ENCODE results near the gene TRPM3.
"Not testable (repeated sequence)": the region's sequence is repeated elsewhere in the genome, so short reads cannot be mapped to it uniquely, and the experiment has no call there.

Gene TRPM3

DNA sequence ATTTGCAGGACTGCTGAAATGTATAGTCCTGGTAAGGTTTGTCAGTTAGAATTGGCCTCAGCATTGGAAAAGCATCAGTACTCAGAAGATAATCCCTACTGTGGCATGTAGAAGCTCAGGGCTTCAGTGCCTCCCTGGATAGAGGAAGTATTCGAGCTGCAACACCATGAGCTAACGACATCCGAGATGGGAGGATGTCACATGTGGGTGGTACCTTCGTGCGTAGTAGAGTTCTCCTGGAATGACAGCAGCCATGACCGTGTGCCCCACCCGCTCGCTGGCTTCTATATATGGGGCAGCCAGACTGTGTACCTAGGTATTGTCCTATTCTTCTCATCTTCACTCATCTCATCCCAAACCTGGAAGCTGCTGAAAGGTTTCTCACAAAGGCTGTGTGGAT is 361.2 kb downstream of the TRPM3 start:
- DNase-seq (ENCODE audit: low read depth in 2 of 2), result no peak

DNA sequence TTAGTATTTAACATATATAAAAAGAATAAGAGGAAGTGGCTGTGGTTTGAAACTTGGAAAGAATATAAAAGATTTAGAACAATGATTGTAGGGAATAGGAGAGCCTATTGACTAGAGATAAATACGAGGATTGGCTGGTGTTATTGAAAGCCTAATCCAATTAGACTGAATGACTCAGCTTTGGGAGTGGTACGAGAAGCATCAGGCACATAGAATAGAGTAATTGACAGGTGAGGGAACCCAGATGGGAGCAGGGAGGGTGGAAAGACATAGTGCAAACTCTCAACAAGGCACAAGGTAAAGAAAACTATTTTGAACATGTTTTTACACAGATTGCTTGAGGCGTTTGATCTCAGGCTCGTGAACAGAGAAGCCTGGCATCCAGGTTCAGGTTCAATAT is 368.1 kb downstream of the TRPM3 start:
- DNase-seq (ENCODE audit: low read depth in 2 of 2), result no peak

DNA sequence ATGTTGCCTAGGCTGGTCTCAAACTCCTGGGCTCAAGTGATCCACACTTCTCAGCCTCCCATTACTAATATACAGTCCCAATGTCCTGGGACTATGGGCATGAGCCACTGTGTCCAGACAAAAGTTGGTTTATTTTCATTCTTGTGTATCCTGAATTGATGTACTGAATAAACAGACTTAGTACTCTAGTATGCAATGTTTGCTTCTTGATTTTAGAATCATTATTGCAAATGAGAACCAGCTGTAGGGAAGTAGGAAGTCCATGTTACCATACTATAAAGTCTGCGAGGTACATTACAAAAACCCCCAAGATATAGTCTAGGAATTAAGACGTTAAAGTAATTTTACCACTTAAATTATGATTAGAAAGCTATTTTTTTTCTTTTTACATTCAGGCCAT is 372.4 kb downstream of the TRPM3 start:
- DNase-seq (ENCODE audit: low read depth in 2 of 2), result no peak

DNA sequence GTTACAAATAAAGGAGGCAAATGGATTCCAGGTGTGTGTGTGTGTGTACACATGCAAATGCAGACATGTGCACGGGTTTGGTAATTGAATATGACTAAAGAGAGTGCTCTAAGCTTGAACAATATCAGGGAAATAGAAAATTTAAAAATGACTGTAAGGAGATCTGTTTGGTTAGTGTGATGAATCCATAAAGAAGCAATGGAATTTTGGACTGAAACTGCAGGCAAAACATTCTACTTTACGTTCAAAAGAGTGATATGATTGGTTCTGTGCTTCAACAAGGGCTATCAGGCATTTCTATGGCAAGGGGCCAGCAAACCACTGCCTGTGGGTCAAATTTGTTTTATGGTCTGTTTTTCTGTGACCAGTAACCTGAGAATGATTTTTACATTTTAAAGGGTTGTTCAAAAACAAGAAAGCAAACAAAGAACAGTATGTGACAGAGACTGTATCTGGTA is 374.1 kb downstream of the TRPM3 start:
- DNase-seq (ENCODE audit: low read depth in 2 of 2), result no peak

DNA sequence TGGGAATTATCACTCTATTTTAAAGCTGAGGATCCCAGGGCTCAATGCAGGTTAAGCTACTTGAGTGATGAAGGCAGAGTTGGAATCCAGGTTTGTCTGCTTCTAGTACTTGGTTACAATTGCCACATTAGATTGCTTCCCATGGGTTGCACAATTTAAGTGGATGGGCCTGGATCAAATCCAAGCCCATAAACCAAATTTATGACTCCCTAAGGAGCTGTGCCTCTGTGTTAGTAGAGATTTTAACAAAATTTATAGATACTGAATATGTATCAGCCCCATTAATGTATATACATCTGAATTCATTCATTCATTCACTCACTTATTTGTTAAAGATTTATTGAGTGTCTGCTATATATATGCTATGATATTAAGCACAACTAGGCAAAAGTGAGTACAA is 374.7 kb downstream of the TRPM3 start:
- DNase-seq (ENCODE audit: low read depth in 2 of 2), result no peak

DNA sequence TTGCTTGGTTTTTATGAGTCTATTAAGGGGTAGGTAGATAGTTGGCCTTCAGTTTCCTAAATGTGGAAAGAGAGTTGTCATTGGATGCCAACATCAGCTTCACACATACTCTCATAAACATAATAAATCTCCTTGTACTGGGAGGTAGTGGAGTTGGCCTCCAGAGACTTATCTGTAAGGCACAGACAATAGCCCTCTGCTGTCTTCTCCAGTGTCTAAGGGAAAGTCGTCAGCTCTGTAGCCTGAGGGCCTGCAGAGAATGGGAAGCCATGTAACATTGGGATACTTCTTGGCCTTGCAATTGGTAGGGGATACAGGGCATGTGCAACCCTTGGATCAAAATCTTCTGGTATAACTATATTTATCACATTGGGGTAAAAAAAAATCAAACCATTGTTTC is 375.1 kb downstream of the TRPM3 start:
- no peak for DNase-seq (ENCODE audit: low read depth in 2 of 2)

DNA sequence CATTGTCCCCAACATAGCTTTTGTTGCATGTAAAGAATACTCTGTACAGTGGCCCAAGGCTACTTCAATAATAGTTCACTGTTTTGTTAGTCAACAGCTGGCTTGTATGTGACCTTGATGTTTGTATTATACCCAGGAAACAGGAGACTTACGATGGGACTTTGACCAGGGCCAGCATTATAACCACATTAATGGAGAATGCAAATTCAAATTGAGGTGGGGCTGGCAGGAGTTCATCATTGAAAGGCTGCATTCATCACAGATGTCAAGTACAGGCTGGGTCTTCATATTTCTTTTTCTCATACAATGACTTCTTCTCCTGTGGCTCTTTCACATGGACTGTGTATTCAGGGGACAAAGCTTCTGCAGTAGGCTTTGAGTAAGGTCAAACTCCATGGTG is 396.6 kb downstream of the TRPM3 start:
- not testable (repeated sequence) for DNase-seq (ENCODE audit: low read depth in 2 of 2)

DNA sequence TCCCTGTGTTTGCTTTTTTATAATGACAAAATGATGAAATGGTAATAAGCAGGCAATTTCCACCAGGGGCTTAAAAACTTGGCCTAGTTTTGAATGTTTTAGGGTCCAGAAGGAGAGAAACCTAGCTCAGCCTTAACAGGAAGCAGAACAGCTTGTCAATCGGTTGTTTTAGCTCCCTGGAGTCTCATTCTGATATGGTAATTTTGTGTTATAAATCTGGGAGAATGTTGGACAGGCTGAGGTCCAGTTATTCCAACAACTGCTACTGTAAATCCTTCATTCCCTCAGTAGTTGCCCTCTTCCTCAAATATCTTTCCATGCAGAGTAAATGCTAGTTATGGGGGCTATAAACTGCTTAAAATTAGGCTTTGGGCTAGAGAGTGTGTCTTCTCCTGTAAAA is 397.4 kb downstream of the TRPM3 start:
- not testable (repeated sequence) for DNase-seq (ENCODE audit: low read depth in 2 of 2)

DNA sequence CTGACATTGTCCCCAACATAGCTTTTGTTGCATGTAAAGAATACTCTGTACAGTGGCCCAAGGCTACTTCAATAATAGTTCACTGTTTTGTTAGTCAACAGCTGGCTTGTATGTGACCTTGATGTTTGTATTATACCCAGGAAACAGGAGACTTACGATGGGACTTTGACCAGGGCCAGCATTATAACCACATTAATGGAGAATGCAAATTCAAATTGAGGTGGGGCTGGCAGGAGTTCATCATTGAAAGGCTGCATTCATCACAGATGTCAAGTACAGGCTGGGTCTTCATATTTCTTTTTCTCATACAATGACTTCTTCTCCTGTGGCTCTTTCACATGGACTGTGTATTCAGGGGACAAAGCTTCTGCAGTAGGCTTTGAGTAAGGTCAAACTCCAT is 414.6 kb downstream of the TRPM3 start:
- not testable (repeated sequence) for DNase-seq (ENCODE audit: low read depth in 2 of 2)

DNA sequence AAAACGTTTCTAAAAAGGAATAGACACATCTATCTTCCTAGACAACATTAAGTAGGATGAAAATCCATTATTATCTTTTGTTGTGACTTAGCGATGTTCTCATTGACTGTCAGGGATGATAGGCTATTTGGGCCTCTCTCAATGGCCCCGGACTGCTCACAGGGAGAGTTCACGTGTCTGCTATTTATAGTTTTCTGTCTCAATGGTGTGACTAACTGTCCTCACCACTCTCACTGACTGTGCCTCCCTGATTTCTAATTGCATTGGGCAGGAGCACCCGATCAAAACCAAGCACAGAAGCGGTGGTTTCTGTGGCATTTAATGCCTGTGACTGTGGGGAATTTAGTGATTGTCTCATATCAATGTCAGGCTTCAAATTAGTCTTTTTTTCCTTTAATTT is 420.3 kb downstream of the TRPM3 start:
- DNase-seq (ENCODE audit: low read depth in 2 of 2), result no peak

DNA sequence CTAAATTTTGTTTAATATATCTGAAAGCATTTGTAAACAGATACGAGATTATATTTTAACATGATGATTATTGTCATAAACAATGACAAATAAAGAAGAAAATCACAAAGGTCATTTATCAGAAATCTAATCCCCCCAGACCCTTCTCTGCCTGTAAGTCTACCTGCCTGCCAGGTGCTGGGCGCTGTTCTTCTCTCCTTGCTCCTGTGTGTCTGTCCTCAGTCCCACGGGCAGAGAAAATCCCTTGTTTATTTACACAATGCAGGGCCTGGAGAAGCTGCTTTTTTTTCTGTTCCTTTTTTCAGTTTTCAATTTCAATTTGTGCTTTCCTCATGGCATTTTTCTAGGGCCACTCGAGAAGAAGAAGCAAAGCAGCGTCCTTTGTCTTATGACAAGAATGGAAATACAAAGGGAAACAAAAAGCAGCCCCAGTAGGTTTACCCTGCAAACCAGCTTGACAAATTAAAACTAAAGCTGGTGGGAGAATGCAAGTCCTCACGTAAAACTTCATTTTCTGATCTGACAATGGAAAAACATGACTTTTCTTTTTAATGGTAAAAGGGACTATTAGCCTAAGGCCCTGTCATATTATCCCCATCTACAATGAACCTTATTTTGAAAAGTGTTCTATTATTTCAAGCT is 424.6 kb downstream of the TRPM3 start:
- no peak for DNase-seq (ENCODE audit: low read depth in 2 of 2)

DNA sequence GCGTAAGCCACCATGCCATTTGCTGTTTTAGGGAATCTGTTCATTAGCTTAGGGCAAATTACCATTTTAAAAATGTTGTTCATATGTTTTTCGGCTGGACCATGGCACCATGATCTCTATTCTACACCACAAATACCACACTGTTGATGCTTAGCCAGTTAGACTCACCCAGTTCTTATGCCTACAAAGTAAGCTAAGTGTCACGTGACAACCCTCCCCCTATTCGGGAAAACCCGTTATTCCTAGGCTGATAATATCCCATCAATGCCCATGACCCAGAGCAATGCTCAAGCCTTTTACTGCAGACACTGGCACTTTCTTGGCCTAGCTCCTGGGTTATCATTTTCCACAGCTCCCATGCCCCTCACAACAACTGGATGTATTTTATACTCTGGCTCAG is 426.7 kb downstream of the TRPM3 start:
- DNase-seq (ENCODE audit: low read depth in 2 of 2), result no peak

DNA sequence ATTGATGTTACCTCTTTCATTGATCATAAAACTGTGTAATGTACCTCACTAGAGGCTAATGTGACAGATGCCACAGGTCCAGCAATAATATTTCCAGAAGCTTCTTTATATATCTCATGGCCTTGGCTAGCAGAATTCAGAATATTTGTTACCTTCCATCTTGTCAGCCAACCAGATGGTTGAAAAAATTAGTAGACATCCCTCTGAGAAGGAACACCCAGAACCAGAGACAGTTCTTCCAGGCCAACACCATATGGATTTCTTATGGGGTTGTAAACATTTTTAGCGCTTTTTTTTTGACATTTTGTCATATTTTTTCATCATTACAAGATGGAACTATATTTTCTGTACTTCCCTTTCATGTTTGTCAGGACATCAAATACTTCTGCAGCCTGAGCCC is 428.2 kb downstream of the TRPM3 start:
- no peak for DNase-seq (ENCODE audit: low read depth in 2 of 2)

DNA sequence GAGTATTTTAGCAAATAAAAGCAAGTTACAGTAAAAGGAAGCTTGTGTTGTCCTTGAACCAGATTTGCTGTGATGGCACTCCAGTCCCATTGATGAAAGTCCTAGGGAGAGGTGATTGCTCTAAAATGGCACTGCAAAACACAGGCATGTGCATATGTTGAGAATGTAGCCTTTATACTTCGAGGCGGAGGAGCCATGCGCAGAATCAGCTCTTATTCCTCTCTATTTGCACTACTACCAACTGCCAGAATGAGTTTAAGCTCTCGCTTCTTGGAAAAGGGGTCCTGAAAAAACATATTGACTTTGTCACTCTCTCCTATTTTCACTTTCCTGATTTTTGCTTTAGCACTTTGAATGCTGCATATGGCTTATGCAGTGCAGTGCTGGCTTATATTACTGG is 429.0 kb downstream of the TRPM3 start:
- no peak for DNase-seq (ENCODE audit: low read depth in 2 of 2)

DNA sequence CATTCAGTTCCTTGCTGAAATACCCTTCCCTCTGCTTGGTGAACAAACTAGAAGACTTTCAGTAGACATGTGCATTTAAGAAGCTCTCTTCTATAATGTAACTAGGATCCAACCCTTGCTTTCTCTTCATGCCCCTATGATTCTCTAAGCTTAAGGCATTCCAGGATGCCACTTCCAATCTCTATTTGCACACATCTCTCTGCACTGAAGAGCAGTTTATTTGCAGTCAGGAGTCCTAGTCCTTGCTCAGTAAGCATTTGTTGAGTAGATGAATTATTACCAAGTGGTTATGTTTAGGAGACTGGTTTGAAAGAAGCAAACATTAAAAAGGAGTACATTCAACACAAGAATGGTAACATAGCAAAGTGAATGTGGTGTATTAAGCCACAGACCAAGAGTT is 432.7 kb downstream of the TRPM3 start:
- DNase-seq (ENCODE audit: low read depth in 2 of 2), result no peak

DNA sequence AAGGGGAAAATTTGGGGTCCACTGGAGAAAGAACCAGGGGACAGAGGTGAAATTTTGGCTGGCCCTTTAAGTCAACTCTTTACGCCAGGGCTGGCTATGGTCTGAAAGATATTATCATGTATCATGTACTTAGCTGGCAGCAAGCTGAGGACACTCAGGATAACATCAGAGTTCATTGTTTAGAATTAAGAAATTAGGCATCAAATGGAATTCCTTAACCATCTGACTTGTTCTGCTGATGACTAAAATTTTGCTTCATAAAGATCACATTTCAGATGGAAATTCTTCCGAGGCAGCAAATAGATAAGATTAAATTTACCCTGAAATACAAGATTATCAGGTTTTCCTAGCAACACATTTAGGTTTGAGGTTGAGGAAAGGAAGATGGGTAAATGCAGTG is 437.6 kb downstream of the TRPM3 start:
- no peak for DNase-seq (ENCODE audit: low read depth in 2 of 2)

DNA sequence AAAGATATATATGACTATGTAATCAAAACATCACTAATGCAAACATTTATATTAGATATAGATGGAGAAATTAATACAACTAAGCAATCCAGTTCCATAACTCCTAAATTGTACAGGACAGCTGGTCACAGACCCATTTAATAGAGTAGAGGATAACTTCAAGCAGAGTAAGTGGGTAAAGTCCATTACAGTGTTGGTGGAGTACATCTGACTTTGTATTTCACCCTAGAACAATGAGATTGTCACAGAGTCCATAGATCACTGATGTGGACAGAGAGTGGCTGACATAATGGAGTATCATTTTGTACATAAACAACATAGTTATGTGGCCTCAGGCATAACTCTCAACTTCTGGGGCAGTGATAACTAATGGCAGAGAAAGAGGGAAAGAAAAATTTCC is 439.1 kb downstream of the TRPM3 start:
- DNase-seq (ENCODE audit: low read depth in 2 of 2), result no peak

DNA sequence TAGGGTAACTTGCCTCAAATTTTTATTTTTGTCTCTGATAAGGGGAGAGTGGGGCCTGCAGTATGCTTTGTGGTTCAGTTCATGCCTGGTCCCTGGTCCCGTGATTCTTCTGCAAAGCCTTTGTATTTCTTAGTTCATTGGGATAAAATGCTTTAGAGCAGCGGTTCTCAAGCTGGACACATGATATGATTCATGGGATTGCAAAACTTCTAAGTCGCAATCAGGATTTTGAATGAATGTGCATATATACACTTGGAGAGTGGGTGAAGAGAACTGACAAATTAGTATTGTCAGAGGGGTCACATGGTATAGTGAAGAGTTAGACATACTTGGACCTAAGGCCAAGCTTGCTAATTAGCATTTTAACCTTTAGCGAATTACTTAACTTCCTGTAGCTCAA is 441.6 kb downstream of the TRPM3 start:
- DNase-seq (ENCODE audit: low read depth in 2 of 2), result no peak

DNA sequence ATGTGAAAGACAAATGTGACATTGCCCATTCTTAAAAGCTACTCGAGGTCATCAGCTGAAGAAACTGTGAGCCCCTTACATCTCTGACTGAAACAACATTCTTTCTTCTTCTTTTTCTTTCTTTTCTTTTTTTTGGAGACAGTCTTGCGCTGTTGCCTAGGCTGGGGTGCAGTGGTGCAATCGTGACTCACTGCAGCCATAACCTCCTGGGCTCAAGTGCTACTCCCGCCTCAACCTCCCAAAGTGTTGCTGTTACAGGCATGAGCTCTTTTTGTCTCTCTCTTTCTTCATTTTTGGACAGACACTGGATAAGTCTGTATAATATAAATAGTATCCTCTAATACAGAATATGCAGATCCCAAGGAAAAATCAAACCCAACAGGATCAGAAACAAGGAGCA is 443.3 kb downstream of the TRPM3 start:
- DNase-seq (ENCODE audit: low read depth in 2 of 2), result no peak

DNA sequence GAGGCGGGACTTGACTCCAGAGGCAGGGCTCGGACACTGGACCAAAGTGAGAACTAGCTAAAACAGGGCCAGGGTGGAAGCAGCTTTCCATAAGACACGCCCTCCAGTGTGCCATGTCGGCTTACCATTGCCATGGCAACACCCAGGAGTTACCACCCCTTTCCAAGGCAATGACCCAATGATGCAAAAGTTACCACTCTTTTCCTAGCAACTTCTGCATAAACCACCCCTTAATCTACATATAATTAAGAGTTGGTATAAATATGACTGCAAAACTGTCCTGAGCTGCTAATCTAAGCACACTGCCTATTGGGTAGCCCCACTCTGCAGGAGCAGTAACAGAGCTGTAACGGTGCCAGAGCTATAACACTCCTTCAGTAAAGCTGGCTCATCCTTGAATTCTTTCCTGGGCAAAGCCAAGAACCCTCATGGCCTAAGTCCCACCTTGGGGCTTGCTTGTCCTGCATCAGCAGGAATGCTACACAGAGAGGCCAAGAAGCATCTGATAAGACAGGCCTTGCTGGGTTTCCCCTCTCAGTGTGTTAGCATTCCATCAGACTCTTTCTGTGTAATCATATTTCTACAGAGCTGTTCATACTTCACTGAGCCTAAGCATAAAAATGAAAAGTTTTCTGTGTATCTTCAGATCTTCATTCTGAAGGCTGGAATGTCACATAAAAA is 444.2 kb downstream of the TRPM3 start:
- no peak for DNase-seq (ENCODE audit: low read depth in 2 of 2)

DNA sequence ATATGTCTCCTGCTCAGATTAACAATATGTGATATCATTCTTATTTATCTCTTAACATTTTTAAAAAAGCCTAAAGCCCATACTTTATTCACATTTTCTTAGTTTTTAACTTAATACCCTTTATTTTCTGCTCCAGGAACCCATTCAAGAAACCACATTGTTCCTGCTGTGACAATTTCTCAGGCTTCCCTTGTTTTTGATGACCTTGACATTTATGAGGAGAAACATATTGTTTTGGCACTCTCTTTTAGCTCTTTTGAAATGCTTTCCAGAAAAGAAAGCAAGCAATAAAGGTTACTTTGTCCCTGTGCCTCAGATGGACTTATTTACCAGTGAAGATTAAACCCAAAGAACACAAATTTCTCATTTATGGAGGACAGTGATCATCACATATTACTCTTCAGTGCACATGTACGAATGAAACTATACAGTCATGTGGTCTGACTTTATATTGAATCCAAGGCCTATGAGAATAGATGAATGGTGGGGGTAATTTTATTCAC is 445.5 kb downstream of the TRPM3 start:
- no peak for DNase-seq (ENCODE audit: low read depth in 2 of 2)

DNA sequence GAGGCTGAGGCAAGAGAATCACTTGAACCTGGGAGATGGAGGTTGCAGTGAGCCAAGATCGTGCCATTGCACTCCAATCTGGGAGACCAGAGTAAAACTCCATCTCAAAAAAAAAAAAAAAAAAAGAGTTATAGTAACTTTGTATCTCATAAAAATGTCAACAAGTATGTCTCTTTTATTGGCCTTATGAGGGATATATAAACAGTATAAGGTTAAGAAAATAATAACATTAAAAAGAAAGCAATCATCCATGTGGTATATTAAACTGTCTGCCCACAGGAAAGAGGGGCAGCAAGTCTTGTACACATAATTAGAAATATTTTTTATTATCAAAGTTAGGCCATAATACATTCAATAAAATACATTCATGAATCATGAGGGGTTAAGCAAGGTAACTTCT is 447.6 kb downstream of the TRPM3 start:
- DNase-seq (ENCODE audit: low read depth in 2 of 2), result no peak

DNA sequence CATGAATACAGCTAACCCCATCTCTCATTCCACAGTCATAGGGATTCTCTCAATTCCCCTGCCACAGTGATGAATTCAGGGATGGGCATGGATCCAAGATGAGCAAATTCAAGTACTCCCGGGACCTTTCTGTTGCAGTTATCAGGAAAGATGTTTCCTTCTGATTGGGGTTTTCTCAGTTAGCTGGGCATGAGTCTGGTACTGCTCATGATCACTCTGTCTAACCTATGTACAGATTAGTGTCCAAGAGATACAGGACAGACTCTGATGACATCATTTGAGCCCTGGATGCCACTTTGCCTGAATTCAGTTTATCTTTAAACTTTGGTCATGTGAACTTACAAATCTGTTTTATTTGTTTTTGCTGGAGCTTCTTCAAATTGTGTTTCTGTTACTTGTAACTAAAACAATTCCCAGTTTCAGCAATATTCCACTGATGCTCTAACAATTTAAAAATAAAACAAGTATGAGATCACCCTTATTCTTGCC is 449.2 kb downstream of the TRPM3 start:
- DNase-seq (ENCODE audit: low read depth in 2 of 2), result no peak

Measured in stimulated activated CD4-positive, alpha-beta T cell treated with anti-CD3 and anti-CD28 coated beads, Interleukin-15, amount 100 ng/mL, for 48 hours (primary cell).